Measurements from ENCODE around the gene CPED1. TPM values are rescaled to one million over a fixed set of nuclear protein-coding genes. Genes with fewer than 3 reads are reported as not detected.
"Not testable (repeated sequence)": the region's sequence is repeated elsewhere in the genome, so short reads cannot be mapped to it uniquely, and the experiment has no call there.

The CPED1 gene
- total RNA-seq, 1 donor from 2014 or later: 14.6 TPM

DNA sequence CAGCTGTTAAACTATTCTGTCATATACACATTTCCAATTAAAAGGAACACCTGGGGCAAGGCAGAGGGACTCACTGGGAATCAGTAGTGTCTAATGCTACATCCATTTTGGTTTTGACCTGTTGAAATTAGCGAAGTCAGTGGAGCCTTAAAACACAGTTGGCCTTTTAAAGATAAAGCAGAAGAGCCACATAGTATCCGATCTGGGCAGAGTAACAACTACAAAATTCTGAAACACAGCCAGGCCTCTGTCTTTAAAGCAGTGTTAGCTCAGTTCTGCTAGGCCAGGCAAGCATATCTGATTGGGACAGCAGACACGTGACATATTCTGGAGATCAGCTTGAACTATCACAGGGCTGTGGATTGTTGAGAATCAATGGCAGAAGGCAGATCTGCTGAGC lies 222.7 kb downstream of the CPED1 start:
- H3K9ac ChIP-seq (ENCODE audit: low read depth in 1 of 3, low read length in 3 of 3): no peak overlapping the region
- no peaks in the 10 kb centered on the region for H3K4me1 ChIP-seq (ENCODE audit: control insufficient read depth in 3 of 3, insufficient read depth in 3 of 3, low read length in 3 of 3)
- H3K36me3 ChIP-seq (ENCODE audit: control insufficient read depth in 3 of 3, insufficient read depth in 3 of 3, low read length in 3 of 3): no peaks in the 10 kb centered on the region
- H3K9me3 ChIP-seq (ENCODE audit: control insufficient read depth in 3 of 3, low read length in 3 of 3): no peaks in the 10 kb centered on the region
- H3K27me3 ChIP-seq (ENCODE audit: control insufficient read depth in 3 of 3, insufficient read depth in 3 of 3, low read length in 3 of 3): no peaks in the 10 kb centered on the region
- H3K27ac ChIP-seq (ENCODE audit: low read depth, low read length): no peak overlapping the region
- H3K4me3 ChIP-seq (ENCODE audit: low read length in 3 of 3): peak overlapping the region in 1 of 3 donors; percentile 3

DNA sequence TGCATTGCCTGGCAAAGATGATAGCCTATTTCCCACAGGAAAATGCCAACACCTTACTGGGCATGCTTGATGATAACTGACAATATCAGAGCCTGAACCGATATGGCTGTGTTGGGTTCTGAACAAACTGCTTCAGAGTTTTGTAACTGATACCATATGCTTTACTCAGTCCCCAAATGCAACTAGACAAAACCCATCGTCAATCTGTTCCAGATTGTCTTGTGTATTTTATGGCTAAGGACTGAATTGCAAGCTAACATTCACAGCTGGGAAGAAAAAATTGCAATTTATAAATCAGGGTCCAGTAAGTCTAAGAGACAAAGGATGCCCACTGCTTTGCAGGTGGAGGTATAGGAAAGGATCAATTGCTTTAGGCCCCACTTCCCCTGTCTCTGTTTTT lies 223.5 kb downstream of the CPED1 start:
- H3K36me3 ChIP-seq (ENCODE audit: control insufficient read depth in 3 of 3, insufficient read depth in 3 of 3, low read length in 3 of 3): no peaks in the 10 kb centered on the region
- H3K9me3 ChIP-seq (ENCODE audit: control insufficient read depth in 3 of 3, low read length in 3 of 3): no peaks in the 10 kb centered on the region
- H3K27me3 ChIP-seq (ENCODE audit: control insufficient read depth in 3 of 3, insufficient read depth in 3 of 3, low read length in 3 of 3): no peaks in the 10 kb centered on the region
- no peak overlapping the region for H3K27ac ChIP-seq (ENCODE audit: low read depth, low read length)
- H3K4me1 ChIP-seq (ENCODE audit: control insufficient read depth in 3 of 3, insufficient read depth in 3 of 3, low read length in 3 of 3): no peaks in the 10 kb centered on the region
- H3K4me3 ChIP-seq (ENCODE audit: low read length in 3 of 3): no peak overlapping the region
- no peak overlapping the region for H3K9ac ChIP-seq (ENCODE audit: low read depth in 1 of 3, low read length in 3 of 3)

DNA sequence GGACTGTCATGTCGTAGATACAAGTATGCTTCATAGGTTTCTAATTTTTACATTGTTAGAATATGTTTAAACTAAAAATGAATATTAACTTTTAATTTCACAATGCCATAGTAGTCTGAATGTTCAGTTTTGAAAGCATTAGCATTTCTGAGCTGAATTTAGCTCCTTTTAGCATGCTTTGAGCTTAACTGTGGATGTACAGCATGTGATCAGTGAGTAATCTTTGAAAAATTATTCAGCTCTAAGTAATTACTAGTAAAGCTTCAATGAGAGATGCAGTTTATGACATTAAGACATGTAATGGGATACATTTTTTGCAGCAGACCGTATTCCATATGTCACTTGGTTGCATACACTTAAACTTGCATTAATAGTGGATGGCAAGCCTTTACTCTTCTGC lies 226.1 kb downstream of the CPED1 start:
- H3K9me3 ChIP-seq (ENCODE audit: control insufficient read depth in 3 of 3, low read length in 3 of 3): no peaks in the 10 kb centered on the region
- no peak overlapping the region for H3K27ac ChIP-seq (ENCODE audit: low read depth, low read length)
- no peaks in the 10 kb centered on the region for H3K27me3 ChIP-seq (ENCODE audit: control insufficient read depth in 3 of 3, insufficient read depth in 3 of 3, low read length in 3 of 3)
- no peaks in the 10 kb centered on the region for H3K4me1 ChIP-seq (ENCODE audit: control insufficient read depth in 3 of 3, insufficient read depth in 3 of 3, low read length in 3 of 3)
- no peaks in the 10 kb centered on the region for H3K36me3 ChIP-seq (ENCODE audit: control insufficient read depth in 3 of 3, insufficient read depth in 3 of 3, low read length in 3 of 3)
- H3K4me3 ChIP-seq (ENCODE audit: low read length in 3 of 3): no peak overlapping the region
- H3K9ac ChIP-seq (ENCODE audit: low read depth in 1 of 3, low read length in 3 of 3): no peak overlapping the region

DNA sequence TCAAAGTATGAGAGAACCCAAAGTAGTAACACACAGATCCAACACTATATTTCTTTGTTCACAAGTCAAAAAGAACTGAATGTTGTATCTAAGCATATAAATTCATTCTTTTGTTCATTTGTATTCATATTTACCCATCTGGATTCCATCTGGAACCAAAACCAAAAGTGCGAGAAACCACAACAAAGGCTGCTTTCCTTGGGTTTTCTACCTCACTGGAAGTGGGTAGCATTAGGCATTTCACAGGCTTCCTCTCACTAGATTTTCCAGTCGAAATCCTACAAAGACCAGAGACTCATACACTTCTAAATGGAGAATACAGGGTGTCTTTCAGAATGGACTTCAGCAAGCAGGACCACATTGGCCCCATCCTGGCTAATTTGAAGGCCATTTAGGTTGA lies 230.5 kb downstream of the CPED1 start:
- Histone ChIP-seq H3K9me3 (ENCODE audit: control insufficient read depth in 3 of 3, low read length in 3 of 3) (no peaks in the 10 kb centered on the region), H3K4me1 (ENCODE audit: control insufficient read depth in 3 of 3, insufficient read depth in 3 of 3, low read length in 3 of 3) (no peaks in the 10 kb centered on the region), H3K36me3 (ENCODE audit: control insufficient read depth in 3 of 3, insufficient read depth in 3 of 3, low read length in 3 of 3) (no peaks in the 10 kb centered on the region), H3K4me3 (ENCODE audit: low read length in 3 of 3) (no peak overlapping the region), H3K27me3 (ENCODE audit: control insufficient read depth in 3 of 3, insufficient read depth in 3 of 3, low read length in 3 of 3) (no peaks in the 10 kb centered on the region), H3K27ac (ENCODE audit: low read depth, low read length) (no peak overlapping the region), H3K9ac (ENCODE audit: low read depth in 1 of 3, low read length in 3 of 3) (no peak overlapping the region)

DNA sequence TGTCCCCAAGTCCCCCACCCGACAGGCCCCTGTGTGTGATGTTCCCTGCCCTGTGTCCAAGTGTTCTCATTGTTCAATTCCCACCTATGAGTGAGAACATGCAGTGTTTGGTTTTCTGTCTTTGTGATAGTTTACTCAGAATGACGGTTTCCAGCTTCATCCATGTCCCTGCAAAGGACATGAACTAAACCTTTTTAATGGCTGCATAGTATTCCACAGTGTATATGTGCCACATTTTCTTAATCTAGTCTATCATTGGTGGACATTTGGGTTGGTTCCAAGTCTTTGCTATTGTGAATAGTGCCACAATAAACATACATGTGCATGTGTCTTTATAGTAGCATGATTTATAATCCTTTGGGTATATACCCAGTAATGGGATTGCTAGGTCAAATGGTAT lies 232.6 kb downstream of the CPED1 start:
- not testable (repeated sequence) for H3K27me3 ChIP-seq (ENCODE audit: control insufficient read depth in 3 of 3, insufficient read depth in 3 of 3, low read length in 3 of 3); H3K9me3 ChIP-seq (ENCODE audit: control insufficient read depth in 3 of 3, low read length in 3 of 3); H3K36me3 ChIP-seq (ENCODE audit: control insufficient read depth in 3 of 3, insufficient read depth in 3 of 3, low read length in 3 of 3); H3K4me3 ChIP-seq (ENCODE audit: low read length in 3 of 3); H3K27ac ChIP-seq (ENCODE audit: low read depth, low read length); H3K4me1 ChIP-seq (ENCODE audit: control insufficient read depth in 3 of 3, insufficient read depth in 3 of 3, low read length in 3 of 3); H3K9ac ChIP-seq (ENCODE audit: low read depth in 1 of 3, low read length in 3 of 3)

DNA sequence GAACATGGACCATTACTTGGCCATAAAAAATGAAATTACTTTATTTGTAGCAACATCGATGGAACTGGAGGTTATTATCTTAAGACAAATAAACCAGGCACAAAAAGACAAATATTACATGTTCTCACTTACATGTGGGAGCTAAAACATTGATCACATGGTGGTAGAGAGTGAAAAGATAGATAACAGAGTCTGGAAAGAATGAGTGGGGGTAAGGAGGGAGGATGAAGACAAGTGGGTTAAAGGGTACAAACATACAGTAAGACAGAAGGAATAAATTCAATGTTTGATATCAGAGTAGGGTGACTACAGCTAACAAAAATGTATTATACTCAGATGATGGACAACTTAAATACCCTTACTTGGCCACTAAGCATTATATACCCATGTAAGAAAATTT lies 240.3 kb downstream of the CPED1 start:
- Histone ChIP-seq H3K9me3 (ENCODE audit: control insufficient read depth in 3 of 3, low read length in 3 of 3) (no peaks in the 10 kb centered on the region), H3K4me3 (ENCODE audit: low read length in 3 of 3) (no peak overlapping the region), H3K4me1 (ENCODE audit: control insufficient read depth in 3 of 3, insufficient read depth in 3 of 3, low read length in 3 of 3) (no peaks in the 10 kb centered on the region), H3K36me3 (ENCODE audit: control insufficient read depth in 3 of 3, insufficient read depth in 3 of 3, low read length in 3 of 3) (no peaks in the 10 kb centered on the region), H3K27me3 (ENCODE audit: control insufficient read depth in 3 of 3, insufficient read depth in 3 of 3, low read length in 3 of 3) (no peaks in the 10 kb centered on the region), H3K9ac (ENCODE audit: low read depth in 1 of 3, low read length in 3 of 3) (no peak overlapping the region), H3K27ac (ENCODE audit: low read depth, low read length) (no peak overlapping the region)

DNA sequence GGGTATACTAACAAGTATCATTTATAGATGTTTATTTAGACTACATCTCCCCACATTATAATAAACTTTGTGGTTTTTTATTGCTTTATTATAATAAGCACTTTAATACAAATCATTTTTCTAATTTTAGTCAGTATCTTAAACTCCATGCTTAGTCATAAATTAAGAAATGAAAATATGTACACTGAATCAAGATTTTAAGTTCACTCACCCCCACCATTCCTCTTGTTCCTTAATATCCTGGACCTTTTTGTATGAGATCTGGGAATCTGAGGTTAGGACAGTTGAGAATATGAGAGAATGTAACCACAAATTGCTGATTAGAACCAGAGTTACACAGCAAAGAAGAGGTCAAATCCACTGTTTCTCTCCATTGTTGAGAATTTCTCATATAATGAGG lies 246.7 kb downstream of the CPED1 start:
- Histone ChIP-seq H3K9ac (ENCODE audit: low read depth in 1 of 3, low read length in 3 of 3) (no peak overlapping the region), H3K36me3 (ENCODE audit: control insufficient read depth in 3 of 3, insufficient read depth in 3 of 3, low read length in 3 of 3) (peaks cover 7 to 20% (median 13%) of the 10 kb centered on the region in 3 donors), H3K27me3 (ENCODE audit: control insufficient read depth in 3 of 3, insufficient read depth in 3 of 3, low read length in 3 of 3) (no peaks in the 10 kb centered on the region), H3K27ac (ENCODE audit: low read depth, low read length) (no peak overlapping the region), H3K4me1 (ENCODE audit: control insufficient read depth in 3 of 3, insufficient read depth in 3 of 3, low read length in 3 of 3) (no peaks in the 10 kb centered on the region), H3K9me3 (ENCODE audit: control insufficient read depth in 3 of 3, low read length in 3 of 3) (no peaks in the 10 kb centered on the region), H3K4me3 (ENCODE audit: low read length in 3 of 3) (no peak overlapping the region)

DNA sequence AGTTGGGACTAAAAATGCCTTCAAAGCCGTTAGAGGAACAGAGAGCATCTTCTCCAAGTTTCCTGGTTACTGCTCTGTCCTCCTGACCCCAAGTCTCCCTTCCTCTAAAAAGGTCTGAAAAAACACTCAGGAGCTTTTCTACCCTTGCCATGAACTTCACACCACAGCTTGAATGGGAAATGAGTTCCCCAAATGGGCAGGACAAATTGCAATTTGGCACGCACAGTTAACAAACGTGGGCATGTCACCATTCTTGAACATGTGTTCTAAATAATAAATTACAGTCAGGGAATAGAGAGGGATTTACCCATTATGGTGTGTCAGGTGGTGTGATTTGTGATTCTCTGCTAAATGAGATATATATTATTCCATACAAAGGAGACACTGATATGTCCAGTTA lies 249.1 kb downstream of the CPED1 start:
- no peak overlapping the region for H3K4me3 ChIP-seq (ENCODE audit: low read length in 3 of 3)
- H3K9me3 ChIP-seq (ENCODE audit: control insufficient read depth in 3 of 3, low read length in 3 of 3): no peaks in the 10 kb centered on the region

DNA sequence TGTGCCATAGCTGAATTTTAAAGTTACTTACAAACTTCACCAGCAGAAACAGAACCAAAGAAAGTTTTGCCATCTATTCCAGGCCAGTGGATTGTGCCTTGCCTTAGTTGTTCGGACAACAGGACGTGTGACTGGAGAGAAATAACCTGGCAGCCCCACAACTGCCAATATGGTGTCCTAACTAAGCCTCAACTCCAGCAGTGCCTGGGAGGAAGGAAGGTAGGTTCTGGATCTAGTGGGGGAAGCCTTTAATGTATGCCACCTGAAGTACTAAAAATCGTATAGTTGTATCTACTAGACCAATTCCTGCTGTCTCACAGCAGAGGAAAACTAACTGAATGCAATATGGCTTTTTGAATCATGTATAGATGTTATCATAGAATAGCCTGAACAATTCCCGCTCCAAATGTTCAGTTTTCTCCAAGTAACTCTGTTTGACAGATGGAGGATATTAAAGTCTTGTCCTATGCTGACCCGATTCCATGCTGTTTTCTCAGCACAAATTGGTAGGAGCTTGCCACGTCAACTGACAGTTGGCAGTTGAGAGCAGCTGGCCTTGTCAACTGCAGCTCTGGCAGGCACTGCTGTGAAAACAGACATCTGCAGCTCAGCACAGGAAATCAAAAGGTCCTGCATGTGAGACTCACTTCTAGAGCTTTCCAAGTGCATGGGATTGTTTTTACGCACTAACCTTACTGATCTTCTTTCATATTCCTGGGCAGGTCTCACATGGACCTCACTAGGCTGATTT lies 255.8 kb downstream of the CPED1 start:
- Histone ChIP-seq H3K36me3 (ENCODE audit: control insufficient read depth in 3 of 3, insufficient read depth in 3 of 3, low read length in 3 of 3) (peaks cover 8 to 32% (median 21%) of the 10 kb centered on the region in 3 donors), H3K27me3 (ENCODE audit: control insufficient read depth in 3 of 3, insufficient read depth in 3 of 3, low read length in 3 of 3) (no peaks in the 10 kb centered on the region), H3K9ac (ENCODE audit: low read depth in 1 of 3, low read length in 3 of 3) (no peak overlapping the region), H3K4me1 (ENCODE audit: control insufficient read depth in 3 of 3, insufficient read depth in 3 of 3, low read length in 3 of 3) (peaks cover 0 to 3% (median 0%) of the 10 kb centered on the region in 3 donors), H3K4me3 (ENCODE audit: low read length in 3 of 3) (no peak overlapping the region), H3K27ac (ENCODE audit: low read depth, low read length) (peak overlapping the region; percentile 43), H3K9me3 (ENCODE audit: control insufficient read depth in 3 of 3, low read length in 3 of 3) (no peaks in the 10 kb centered on the region)

More for the DNA sequence above, 249.1 kb downstream of the CPED1 start:
- no peak overlapping the region for H3K9ac ChIP-seq (ENCODE audit: low read depth in 1 of 3, low read length in 3 of 3)
- no peaks in the 10 kb centered on the region for H3K27me3 ChIP-seq (ENCODE audit: control insufficient read depth in 3 of 3, insufficient read depth in 3 of 3, low read length in 3 of 3)
- H3K36me3 ChIP-seq (ENCODE audit: control insufficient read depth in 3 of 3, insufficient read depth in 3 of 3, low read length in 3 of 3): peaks cover 7 to 20% (median 13%) of the 10 kb centered on the region in 3 donors
- no peak overlapping the region for H3K27ac ChIP-seq (ENCODE audit: low read depth, low read length)
- no peaks in the 10 kb centered on the region for H3K4me1 ChIP-seq (ENCODE audit: control insufficient read depth in 3 of 3, insufficient read depth in 3 of 3, low read length in 3 of 3)

DNA sequence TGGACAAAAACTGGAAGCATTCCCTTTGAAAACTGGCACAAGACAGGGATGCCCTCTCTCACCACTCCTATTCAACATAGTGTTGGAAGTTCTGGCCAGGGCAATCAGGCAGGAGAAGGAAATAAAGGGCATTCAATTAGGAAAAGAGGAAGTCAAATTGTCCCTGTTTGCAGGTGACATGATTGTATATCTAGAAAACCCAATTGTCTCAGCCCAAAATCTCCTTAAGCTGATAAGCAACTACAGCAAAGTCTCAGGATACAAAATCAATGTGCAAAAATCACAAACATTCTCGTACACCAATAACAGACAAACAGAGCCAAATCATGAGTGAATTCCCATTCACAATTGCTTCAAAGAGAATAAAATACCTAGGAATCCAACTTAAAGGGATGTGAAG lies 262.9 kb downstream of the CPED1 start:
- not testable (repeated sequence) for H3K27me3 ChIP-seq (ENCODE audit: control insufficient read depth in 3 of 3, insufficient read depth in 3 of 3, low read length in 3 of 3); H3K9ac ChIP-seq (ENCODE audit: low read depth in 1 of 3, low read length in 3 of 3); H3K9me3 ChIP-seq (ENCODE audit: control insufficient read depth in 3 of 3, low read length in 3 of 3); H3K4me3 ChIP-seq (ENCODE audit: low read length in 3 of 3); H3K27ac ChIP-seq (ENCODE audit: low read depth, low read length); H3K4me1 ChIP-seq (ENCODE audit: control insufficient read depth in 3 of 3, insufficient read depth in 3 of 3, low read length in 3 of 3)
- peaks cover 8 to 22% (median 10%) of the 10 kb centered on the region in 3 donors for H3K36me3 ChIP-seq (ENCODE audit: control insufficient read depth in 3 of 3, insufficient read depth in 3 of 3, low read length in 3 of 3)
